ENCODE data around the gene METTL25.

METTL25 gene

GRCh38 chr12:82326905-82327503 lies 31.3 kb upstream of the METTL25 start:
- H3K4me3 ChIP-seq (IDR thresholded peaks at IDR 0.05; ENCODE audit: insufficient read depth, low read depth, low read length), result no peak overlapping the region
- H3K79me2 ChIP-seq (ENCODE audit: insufficient read depth, low read depth), result no peaks in the 10 kb centered on the region
- peak; percentile 83 for TF ChIP-seq CTCF (conservative IDR thresholded peaks at IDR 0.05; ENCODE audit: low read depth, low read length)
- H3K4me2 ChIP-seq, result no peak overlapping the region
- H2AFZ ChIP-seq (ENCODE audit: low read depth), result no peak overlapping the region
- H3K36me3 ChIP-seq (ENCODE audit: insufficient read depth), result no peaks in the 10 kb centered on the region
- no peak overlapping the region for H3K27ac ChIP-seq
- H3K4me1 ChIP-seq (ENCODE audit: low read depth, poor library complexity, severe bottlenecking), result peaks cover 8% of the 10 kb centered on the region
- H4K20me1 ChIP-seq (ENCODE audit: insufficient read depth), result no peaks in the 10 kb centered on the region; the same call in 1 of the 2 replicates
- H3K9ac ChIP-seq, result no peak overlapping the region
- no peaks in the 10 kb centered on the region for H3K27me3 ChIP-seq (ENCODE audit: insufficient read depth, low read depth)

- H3K4me2 ChIP-seq, result no peak overlapping the region
- no peak for TF ChIP-seq CTCF (conservative IDR thresholded peaks at IDR 0.05; ENCODE audit: low read depth, low read length)
- no peaks in the 10 kb centered on the region for H3K79me2 ChIP-seq (ENCODE audit: insufficient read depth, low read depth)
- H3K4me1 ChIP-seq (ENCODE audit: low read depth, poor library complexity, severe bottlenecking), result peaks cover 8% of the 10 kb centered on the region
- H3K4me3 ChIP-seq (IDR thresholded peaks at IDR 0.05; ENCODE audit: insufficient read depth, low read depth, low read length), result no peak overlapping the region
- H2AFZ ChIP-seq (ENCODE audit: low read depth), result no peak overlapping the region
- H3K36me3 ChIP-seq (ENCODE audit: insufficient read depth), result no peaks in the 10 kb centered on the region
- no peak overlapping the region for H3K9ac ChIP-seq
- no peak overlapping the region for H3K27ac ChIP-seq
- H4K20me1 ChIP-seq (ENCODE audit: insufficient read depth), result no peaks in the 10 kb centered on the region; the same call in 1 of the 2 replicates
- no peaks in the 10 kb centered on the region for H3K27me3 ChIP-seq (ENCODE audit: insufficient read depth, low read depth)
Measured at GRCh38 chr12:82327861-82328260, 30.5 kb upstream of the METTL25 start.

- H3K27ac ChIP-seq, result no peak overlapping the region
- H2AFZ ChIP-seq (ENCODE audit: low read depth), result peak overlapping the region; percentile 5; the same call in 1 of the 2 replicates
- H3K4me2 ChIP-seq, result no peak overlapping the region; the same call in 1 of the 2 replicates
- H3K4me1 ChIP-seq (ENCODE audit: low read depth, poor library complexity, severe bottlenecking), result peaks cover 8% of the 10 kb centered on the region
- H4K20me1 ChIP-seq (ENCODE audit: insufficient read depth), result no peaks in the 10 kb centered on the region; the same call in 1 of the 2 replicates
- no peaks in the 10 kb centered on the region for H3K27me3 ChIP-seq (ENCODE audit: insufficient read depth, low read depth)
- no peaks in the 10 kb centered on the region for H3K36me3 ChIP-seq (ENCODE audit: insufficient read depth)
- no peak overlapping the region for H3K4me3 ChIP-seq (IDR thresholded peaks at IDR 0.05; ENCODE audit: insufficient read depth, low read depth, low read length)
- H3K9ac ChIP-seq, result no peak overlapping the region
- no peak for TF ChIP-seq CTCF (conservative IDR thresholded peaks at IDR 0.05; ENCODE audit: low read depth, low read length)
- H3K79me2 ChIP-seq (ENCODE audit: insufficient read depth, low read depth), result no peaks in the 10 kb centered on the region
Measured at GRCh38 chr12:82329508-82329907, 28.8 kb upstream of the METTL25 start.

GRCh38 chr12:82350161-82350560 lies 8.2 kb upstream of the METTL25 start:
- no peaks in the 10 kb centered on the region for H3K4me1 ChIP-seq (ENCODE audit: low read depth, poor library complexity, severe bottlenecking)
- no peak for TF ChIP-seq CTCF (conservative IDR thresholded peaks at IDR 0.05; ENCODE audit: low read depth, low read length)
- no peak overlapping the region for H3K9ac ChIP-seq
- no peaks in the 10 kb centered on the region for H3K27me3 ChIP-seq (ENCODE audit: insufficient read depth, low read depth)
- no peak overlapping the region for H3K4me2 ChIP-seq
- H3K79me2 ChIP-seq (ENCODE audit: insufficient read depth, low read depth), result peaks cover 5% of the 10 kb centered on the region; the same call in 1 of the 2 replicates
- H3K4me3 ChIP-seq (IDR thresholded peaks at IDR 0.05; ENCODE audit: insufficient read depth, low read depth, low read length), result no peak overlapping the region
- H3K27ac ChIP-seq, result no peak overlapping the region
- H4K20me1 ChIP-seq (ENCODE audit: insufficient read depth), result no peaks in the 10 kb centered on the region
- H2AFZ ChIP-seq (ENCODE audit: low read depth), result no peak overlapping the region
- peaks cover 12% of the 10 kb centered on the region; the same call in 1 of the 2 replicates for H3K36me3 ChIP-seq (ENCODE audit: insufficient read depth)

Data from KMS-11 (cell line).